RWPE1 (cell line): ENCODE data around the gene GPATCH1.

ENCODE experiments used
- CTCF ChIA-PET: fragments of 350-600 bp; sonication (Branson Sonifier 250); formaldehyde crosslinking; extraction: SDS; loops from one replicate; lab custom pipeline; 2021; lab: Yijun Ruan, JAX
- POLR2A ChIA-PET: fragments of 400-600 bp; formaldehyde crosslinking; extraction: SDS; loops from one replicate; lab custom pipeline; 2020; ENCODE audit warnings: antibody characterized with exemption; ENCODE audit not compliant: low non-redundant PET; lab: Yijun Ruan, JAX
- DNase-seq: peaks from one replicate; pipeline ENCODE4 v3.0.0; 2012; ENCODE audit warnings: low spot score
- H3K27ac ChIP-seq: fragments of 450-650 bp; 2 replicates; pipeline ENCODE4 v1.5.1; 2017
- CTCF ChIP-seq: fragments of 450-650 bp; conservative IDR thresholded peaks from 2 replicates; pipeline ENCODE4 v1.5.1; 2017; ENCODE audit warnings: low read depth, mild to moderate bottlenecking

The GPATCH1 gene

DNA sequence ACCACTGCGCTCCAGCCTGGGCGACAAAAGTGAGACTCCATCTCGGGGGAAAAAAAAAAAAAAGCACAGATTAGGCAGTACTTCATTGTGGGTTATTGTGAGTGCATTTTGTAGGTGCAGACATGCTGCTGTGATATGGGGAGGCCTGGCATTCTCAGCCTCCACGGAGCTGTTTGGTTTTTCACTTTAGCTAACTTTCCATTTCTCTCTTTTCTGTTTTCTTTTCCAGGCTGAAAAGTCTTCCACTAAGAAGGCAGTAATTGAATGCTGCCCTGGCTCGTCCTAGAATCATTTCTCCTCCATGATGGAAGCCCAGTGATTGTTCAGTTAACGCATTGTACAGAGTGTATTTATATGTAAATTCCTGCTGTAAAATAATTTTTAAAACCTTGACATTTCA, 48.9 kb downstream of the GPATCH1 start:
- ChIA-PET POLR2A (no interaction called here), CTCF (interaction anchor here (0.6 kb wide), 1 partner anchor 53 kb away, joined by 5 read pairs; no protein-coding TSS in a partner anchor)
- no peak for TF ChIP-seq CTCF
- DNase-seq, result no peak
- H3K27ac ChIP-seq, result no peak overlapping the region

DNA sequence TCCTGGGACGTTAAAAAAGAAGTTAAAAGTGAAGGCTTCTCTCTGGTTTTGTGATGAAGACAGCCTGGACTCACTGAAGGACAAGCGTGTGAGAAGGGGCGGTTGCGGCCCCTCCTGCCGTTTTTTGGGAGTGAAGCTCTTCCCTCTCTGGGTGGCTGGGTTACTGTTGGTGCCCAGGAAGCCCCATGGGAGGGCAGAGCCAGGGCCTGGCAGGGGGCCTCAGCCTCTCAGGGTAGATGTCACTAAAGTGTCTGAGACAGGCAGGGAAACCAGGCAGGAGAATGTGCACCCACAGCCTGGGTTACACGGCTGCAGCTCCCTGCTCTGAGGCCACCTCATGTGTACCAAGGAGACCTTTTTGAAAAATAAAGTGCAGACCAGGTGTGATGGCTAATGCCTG, 49.5 kb downstream of the GPATCH1 start:
- CTCF ChIA-PET, result interaction anchor here (0.6 kb wide), 2 partner anchors 53 to 178 kb away, joined by 3 to 5 read pairs; no protein-coding TSS in a partner anchor

DNA sequence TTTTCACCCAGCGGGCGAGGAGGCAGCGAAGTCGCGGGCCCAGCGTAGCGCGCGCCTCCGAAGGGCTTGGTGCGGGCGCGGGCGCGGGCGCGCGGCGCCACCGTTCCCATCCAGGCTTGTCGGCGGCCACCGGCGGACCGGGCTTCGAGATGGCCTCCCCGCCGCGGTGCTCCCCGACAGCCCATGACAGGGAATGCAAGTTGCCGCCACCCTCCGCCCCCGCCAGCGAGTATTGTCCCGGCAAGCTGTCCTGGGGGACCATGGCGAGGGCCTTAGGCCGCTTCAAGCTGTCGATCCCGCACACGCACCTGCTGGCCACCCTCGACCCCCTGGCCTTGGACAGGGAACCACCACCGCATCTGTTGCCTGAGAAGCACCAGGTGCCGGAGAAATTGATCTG, 51.0 kb downstream of the GPATCH1 start, which contains the start of gene WDR88:
Gene WDR88, plus strand, starts transcription at position 94 of the 400 bp plus-strand sequence. Its CDS starts 56 bp downstream, at position 150.
- TF ChIP-seq CTCF, result no peak
- ChIA-PET POLR2A (no interaction called here), CTCF (no interaction called here)
- peak within 1 kb of the TSS; percentile 23; the same call in 1 of the 2 replicates for H3K27ac ChIP-seq
- DNase-seq, result no peak

More for the DNA sequence above, 49.5 kb downstream of the GPATCH1 start:
- no peak for TF ChIP-seq CTCF
- DNase-seq, result no peak
- POLR2A ChIA-PET, result no interaction called here
- H3K27ac ChIP-seq, result peak overlapping the region; percentile 23

- POLR2A ChIA-PET, result no interaction called here
- CTCF ChIA-PET, result no interaction called here
- no peak overlapping the region for H3K27ac ChIP-seq
- DNase-seq, result no peak
- TF ChIP-seq CTCF, result no peak
Observed at GRCh38 chr19:33132425-33132824, 51.4 kb downstream of the GPATCH1 start.

DNA sequence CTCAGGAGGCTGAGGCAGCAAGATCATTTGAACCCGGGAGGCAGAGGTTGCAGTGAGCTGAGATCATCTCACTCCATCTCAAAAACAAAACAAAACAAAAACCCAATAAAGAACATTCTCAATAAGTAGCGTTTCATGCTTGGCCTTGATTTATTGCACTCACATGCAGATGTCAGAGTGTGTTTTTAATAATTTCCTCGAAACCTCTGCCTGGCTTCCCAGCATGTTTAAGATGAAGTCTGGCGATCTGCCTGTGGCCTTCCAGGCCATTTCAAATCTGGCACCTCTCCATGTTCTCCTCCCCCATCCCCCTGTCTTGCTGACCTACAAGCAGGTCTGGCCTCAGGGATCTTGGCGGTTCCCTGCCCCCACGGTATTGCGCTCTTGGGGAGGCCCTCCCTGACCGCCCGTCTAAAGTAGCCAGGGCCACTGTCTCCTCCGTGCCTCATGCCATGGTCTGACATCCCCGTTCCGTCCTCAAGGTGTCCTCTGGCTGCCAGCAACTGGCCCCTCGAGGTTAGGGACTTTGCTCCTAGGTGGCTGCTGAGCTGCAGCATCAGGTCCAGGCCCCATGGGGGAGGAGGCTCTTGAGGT, 52.6 kb downstream of the GPATCH1 start:
- ChIA-PET POLR2A (no interaction called here), CTCF (no interaction called here)
- H3K27ac ChIP-seq, result no peak overlapping the region
- no peak for DNase-seq
- TF ChIP-seq CTCF, result no peak

DNA sequence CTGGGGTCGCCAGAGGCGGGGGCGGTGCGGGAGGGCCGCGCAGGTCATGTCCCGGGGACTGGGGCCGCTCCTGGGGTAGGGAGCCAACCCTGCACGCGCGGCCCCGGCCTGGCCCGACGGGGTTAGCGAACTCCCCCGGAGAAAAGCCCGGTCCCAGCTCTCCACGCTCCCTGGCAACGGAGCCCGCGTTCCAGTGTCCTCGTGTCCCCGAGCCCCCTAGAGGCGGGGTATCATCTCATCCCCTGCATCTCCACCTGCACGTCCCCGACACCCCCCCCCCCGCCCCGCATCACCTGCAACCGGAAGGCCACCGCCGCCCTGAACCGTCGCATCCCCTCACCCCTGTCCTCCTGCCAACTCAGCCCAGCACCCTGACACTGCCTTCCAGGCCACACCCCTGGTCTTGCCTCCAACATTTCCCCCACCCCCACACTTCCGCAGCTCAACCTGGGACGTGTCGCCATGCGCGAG, 53.6 kb downstream of the GPATCH1 start:
- no peak for TF ChIP-seq CTCF
- CTCF ChIA-PET, result no interaction called here
- POLR2A ChIA-PET, result no interaction called here
- no peak overlapping the region for H3K27ac ChIP-seq
- no peak for DNase-seq
